Gastroesophageal sphincter (tissue), 4 donors: ENCODE results near the gene SASS6. TPM values are rescaled to one million over a fixed set of nuclear protein-coding genes. Genes with fewer than 3 reads are reported as not detected.

Experiments
- ATAC-seq: fragments of 150-250 bp; one replicate; pipeline ENCODE4 v1.9.1; 2016; ENCODE audit warnings: mild to moderate bottlenecking, moderate library complexity
- H3K27ac ChIP-seq, 4 donors: fragments of 200-600 bp; sonication (generic) in 3 of 4; 1 replicate in 3 of 4; 2 replicates in 1 of 4; pipeline ENCODE4 v1.5.1; 2016 to 2019
- H3K27me3 ChIP-seq: fragments of 200-600 bp; sonication (generic); one replicate; pipeline ENCODE4 v1.5.1; 2019
- H3K36me3 ChIP-seq, 2 donors: fragments of 200-600 bp; sonication (generic); one replicate each; pipeline ENCODE4 v1.5.1; 2019; ENCODE audit warnings: control low read depth in 1 of 2
- H3K4me1 ChIP-seq, 3 donors: fragments of 200-600 bp; sonication (generic); 1 replicate in 2 of 3; 2 replicates in 1 of 3; pipeline ENCODE4 v1.5.1; 2016 to 2019; ENCODE audit warnings: control low read depth in 2 of 3
- H3K4me3 ChIP-seq, 2 donors: fragments of 200-600 bp; sonication (generic); one replicate each; pipeline ENCODE4 v1.5.1; 2019; ENCODE audit warnings: mild to moderate bottlenecking in 1 of 2, moderate library complexity in 1 of 2
- H3K9me3 ChIP-seq, 3 donors: fragments of 200-600 bp; sonication (generic); one replicate each; pipeline ENCODE4 v1.5.1; 2017 to 2019; ENCODE audit warnings: control low read depth in 2 of 3
- CTCF ChIP-seq, 4 experiments: fragments of 200-600 bp in 2 of 4; fragments of 450-650 bp in 2 of 4; sonication (generic) in 1 of 4; IDR thresholded peaks; one replicate each; pipeline ENCODE4 v1.5.1; 2017 to 2019; ENCODE audit warnings: antibody characterized with exemption in 4 of 4, mild to moderate bottlenecking in 2 of 4, moderate library complexity in 2 of 4
- EP300 ChIP-seq: sonication (generic); formaldehyde crosslinking; IDR thresholded peaks from one replicate; pipeline ENCODE4 v1.6.1; 2017; ENCODE audit warnings: antibody characterized with exemption, mild to moderate bottlenecking
- POLR2A ChIP-seq, 2 donors: fragments of 450-650 bp; IDR thresholded peaks; one replicate each; pipeline ENCODE4 v1.6.1; 2017; ENCODE audit warnings: antibody characterized with exemption in 2 of 2, mild to moderate bottlenecking in 2 of 2, moderate library complexity in 1 of 2
- POLR2AphosphoS5 ChIP-seq: sonication (generic); formaldehyde crosslinking; IDR thresholded peaks from one replicate; pipeline ENCODE4 v1.6.1; 2017; ENCODE audit warnings: antibody characterized with exemption
- WGBS, 2 donors: methylation state at CpG; one replicate each; pipeline ENCODE4 v1.1.5; 2018; ENCODE audit warnings: low coverage in 1 of 2; 5-methylcytosine and 5-hydroxymethylcytosine counted together
- total RNA-seq, 4 donors: library from RNA; depleted of rRNA; stranded (reverse); fragments of >200 nt; gene quantifications; one replicate each; pipeline ENCODE4 v1.1.0, GENCODE V29; 2016

SASS6 gene
- total RNA-seq, 4 donors from 2014 or later = 2.8 to 4.0 (median 3.0) TPM

GRCh38 chr1:100100202-100100601 lies 32.5 kb downstream of the SASS6 start:
- WGBS, 2 donors = 42 to 57% methylated on average over 1 of the region's 1 CpG
- Histone ChIP-seq H3K9me3 (peaks cover 0 to 3% (median 0%) of the 10 kb centered on the region in 3 donors), H3K4me1 (no peaks in the 10 kb centered on the region), H3K4me3 (no peak overlapping the region), H3K27me3 (no peaks in the 10 kb centered on the region), H3K36me3 (peaks cover 0 to 81% of the 10 kb centered on the region in 2 donors), H3K27ac (no peak overlapping the region)
- TF ChIP-seq CTCF (IDR thresholded peaks at IDR 0.05) = no peak
- no peak for TF ChIP-seq EP300
- TF ChIP-seq POLR2AphosphoS5 = no peak
- TF ChIP-seq POLR2A (IDR thresholded peaks at IDR 0.05) = no peak
- ATAC-seq = no peak

DNA sequence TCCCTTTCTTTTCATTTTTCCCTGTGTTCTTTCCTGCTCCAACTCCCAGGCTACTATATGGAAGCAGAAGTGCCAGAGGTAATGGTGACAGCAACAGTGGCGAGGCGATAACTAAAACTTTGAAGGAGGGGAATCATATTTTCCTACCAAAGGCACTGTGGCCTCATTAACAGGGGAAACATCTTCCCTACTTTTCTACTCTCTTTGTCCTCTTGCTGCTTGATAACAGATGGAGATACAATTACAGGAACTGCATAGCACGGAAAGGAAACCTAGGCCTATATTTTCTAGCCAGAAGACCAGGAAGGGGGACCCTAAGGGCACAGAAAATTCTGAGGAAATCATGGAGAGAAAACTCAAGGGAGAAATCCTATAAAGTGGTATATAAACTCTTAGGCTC lies 42.3 kb downstream of the SASS6 start:
- no peak overlapping the region for H3K4me3 ChIP-seq
- no peaks in the 10 kb centered on the region for H3K27me3 ChIP-seq
- H3K4me1 ChIP-seq = no peaks in the 10 kb centered on the region
- 86 to 100% methylated on average over 1 to 3 of the region's 3 CpGs for WGBS, 2 donors
- H3K9me3 ChIP-seq = peaks cover 0 to 5% (median 0%) of the 10 kb centered on the region in 3 donors
- TF ChIP-seq POLR2A (IDR thresholded peaks at IDR 0.05) (no peak), EP300 (no peak), POLR2AphosphoS5 (no peak), CTCF (IDR thresholded peaks at IDR 0.05) (no peak)
- ATAC-seq = no peak
- H3K36me3 ChIP-seq = peaks cover 0 to 34% of the 10 kb centered on the region in 2 donors
- H3K27ac ChIP-seq = no peak overlapping the region

- Histone ChIP-seq H3K27me3 (no peaks in the 10 kb centered on the region), H3K9me3 (no peaks in the 10 kb centered on the region), H3K4me3 (no peak overlapping the region), H3K36me3 (peaks cover 0 to 21% of the 10 kb centered on the region in 2 donors), H3K4me1 (no peaks in the 10 kb centered on the region), H3K27ac (no peak overlapping the region)
- no peak for ATAC-seq
- WGBS, 2 donors = 79 to 88% methylated on average over 1 of the region's 1 CpG
- no peak for TF ChIP-seq POLR2A (IDR thresholded peaks at IDR 0.05)
- no peak for TF ChIP-seq CTCF (IDR thresholded peaks at IDR 0.05)
- no peak for TF ChIP-seq POLR2AphosphoS5
- no peak for TF ChIP-seq EP300
These were observed 43.6 kb downstream of the SASS6 start for GRCh38 chr1:100089082-100089481.

DNA sequence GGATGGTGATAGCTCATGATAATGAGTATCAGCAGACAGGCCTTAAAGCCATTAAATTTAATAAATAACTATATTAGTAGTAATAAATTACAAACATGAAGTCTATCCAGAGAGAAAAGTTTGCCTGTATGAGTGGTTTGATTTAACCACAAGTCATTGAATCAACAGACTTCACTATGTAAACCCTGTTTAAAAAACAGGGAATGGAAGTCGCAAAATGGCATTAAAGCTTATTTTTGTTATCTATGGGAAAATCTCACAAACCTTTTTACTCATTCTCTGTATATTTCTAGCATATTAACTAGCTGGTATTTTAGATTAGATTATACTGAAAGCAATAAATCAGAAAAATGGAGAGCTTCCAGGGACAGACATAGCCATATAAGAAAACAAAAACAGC lies 45.3 kb downstream of the SASS6 start:
- peaks cover 0 to 26% of the 10 kb centered on the region in 2 donors for H3K36me3 ChIP-seq
- no peak overlapping the region for H3K4me3 ChIP-seq
- no peaks in the 10 kb centered on the region for H3K9me3 ChIP-seq
- H3K4me1 ChIP-seq = no peaks in the 10 kb centered on the region
- 79 to 86% methylated on average over 1 of the region's 1 CpG for WGBS, 2 donors
- ATAC-seq = no peak
- H3K27ac ChIP-seq = no peak overlapping the region
- no peaks in the 10 kb centered on the region for H3K27me3 ChIP-seq
- no peak for TF ChIP-seq POLR2A (IDR thresholded peaks at IDR 0.05)
- TF ChIP-seq CTCF (IDR thresholded peaks at IDR 0.05) = no peak
- no peak for TF ChIP-seq EP300
- TF ChIP-seq POLR2AphosphoS5 = no peak

GRCh38 chr1:100080331-100080730 lies 52.4 kb downstream of the SASS6 start:
- TF ChIP-seq POLR2AphosphoS5 (no peak), EP300 (no peak), CTCF (IDR thresholded peaks at IDR 0.05) (no peak), POLR2A (IDR thresholded peaks at IDR 0.05) (no peak)
- no peak for ATAC-seq
- Histone ChIP-seq H3K4me3 (no peak overlapping the region), H3K4me1 (peaks cover 0 to 14% (median 0%) of the 10 kb centered on the region in 3 donors), H3K36me3 (peaks cover 0 to 65% of the 10 kb centered on the region in 2 donors), H3K27ac (no peak overlapping the region), H3K9me3 (no peaks in the 10 kb centered on the region), H3K27me3 (no peaks in the 10 kb centered on the region)
- WGBS, 2 donors = 70 to 87% methylated on average over 3 of the region's 3 CpGs
